HG02981 (cell line): ENCODE results near the gene LDB1.

ENCODE experiments used
- ATAC-seq: cut with Tn5 transposase; IDR thresholded peaks from one replicate; pipeline ENCODE4 v1.9.1; 2021; ENCODE audit warnings: mild to moderate bottlenecking, moderate library complexity; ENCODE audit not compliant: unreplicated experiment

The LDB1 gene

DNA sequence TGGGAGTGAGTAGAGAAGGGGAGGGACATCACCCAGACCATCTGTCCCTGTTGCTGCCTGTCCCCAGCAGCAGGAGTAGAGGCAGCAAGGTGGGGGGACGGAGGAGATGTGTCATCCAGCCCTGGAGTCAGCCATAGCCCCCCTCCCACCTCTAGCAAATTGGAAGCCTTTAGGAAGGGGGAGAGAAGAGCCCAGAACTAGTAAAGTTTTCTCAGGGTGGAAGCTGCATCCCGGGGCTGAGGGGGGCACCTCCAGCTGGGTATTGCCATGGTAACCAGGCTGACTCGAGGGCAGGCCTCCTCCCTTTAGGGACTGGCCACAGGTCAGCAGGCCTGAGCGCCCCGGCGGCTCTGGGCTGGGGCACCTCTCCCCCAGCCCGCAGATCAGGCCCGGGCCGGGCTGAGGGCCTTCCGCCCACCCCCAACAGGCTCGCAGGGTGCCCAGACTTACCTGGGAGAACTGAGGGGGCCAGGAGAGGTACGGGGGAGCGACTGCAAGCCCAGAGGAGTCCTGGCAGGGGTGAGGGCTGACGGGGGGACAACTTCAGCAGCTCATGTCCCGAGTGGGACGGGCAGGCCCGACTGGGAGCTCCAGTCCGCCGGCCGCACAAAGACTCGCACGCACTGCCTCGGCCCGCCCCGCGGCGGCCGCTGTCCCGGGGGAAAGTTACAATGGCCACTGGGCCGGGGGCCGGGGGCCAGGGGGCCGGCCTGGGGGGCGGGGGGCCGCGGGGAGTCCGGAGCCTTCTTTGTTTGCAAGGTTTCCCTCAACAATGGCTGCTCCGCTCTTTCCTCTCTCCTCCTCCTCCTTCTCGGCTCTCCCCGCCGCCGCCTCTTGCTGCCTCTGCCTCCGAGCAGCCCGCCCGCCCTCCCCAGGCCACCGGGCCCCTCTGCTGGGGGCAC lies 6.0 kb downstream of the LDB1 start:
- peak; percentile 29 for ATAC-seq

DNA sequence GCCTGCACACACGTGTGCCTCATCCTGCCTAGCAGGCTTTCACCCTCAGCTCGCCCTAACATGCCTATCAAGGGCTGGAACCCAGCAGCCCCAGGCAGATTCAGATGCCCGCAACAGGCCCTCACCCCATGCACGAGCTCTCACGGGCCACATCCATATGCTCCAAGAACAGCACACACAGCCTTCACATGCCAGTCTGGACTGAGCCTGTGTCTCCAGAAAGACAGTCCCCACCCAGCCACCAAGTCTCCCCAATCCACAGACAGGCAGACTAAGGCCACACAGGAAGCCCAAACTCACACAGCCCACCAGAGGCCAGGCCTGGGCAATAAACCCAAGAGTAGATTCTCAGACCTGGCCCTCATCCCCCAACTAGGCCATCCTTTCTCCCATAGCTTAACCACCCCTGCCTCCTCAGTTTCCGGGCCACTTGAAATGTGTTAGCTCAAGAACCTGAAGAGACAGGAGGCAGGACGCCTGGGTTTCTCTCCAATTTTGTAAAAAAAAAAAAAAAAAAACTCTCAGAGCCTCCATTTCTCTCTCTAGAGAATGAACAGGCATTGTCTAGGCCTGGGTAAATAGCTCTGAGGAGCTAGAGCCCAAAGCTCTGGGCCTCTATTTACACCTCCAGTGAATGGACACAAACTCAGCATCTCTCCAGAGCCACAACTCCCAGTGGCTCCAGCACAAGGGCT lies 6.8 kb downstream of the LDB1 start:
- no peak for ATAC-seq

DNA sequence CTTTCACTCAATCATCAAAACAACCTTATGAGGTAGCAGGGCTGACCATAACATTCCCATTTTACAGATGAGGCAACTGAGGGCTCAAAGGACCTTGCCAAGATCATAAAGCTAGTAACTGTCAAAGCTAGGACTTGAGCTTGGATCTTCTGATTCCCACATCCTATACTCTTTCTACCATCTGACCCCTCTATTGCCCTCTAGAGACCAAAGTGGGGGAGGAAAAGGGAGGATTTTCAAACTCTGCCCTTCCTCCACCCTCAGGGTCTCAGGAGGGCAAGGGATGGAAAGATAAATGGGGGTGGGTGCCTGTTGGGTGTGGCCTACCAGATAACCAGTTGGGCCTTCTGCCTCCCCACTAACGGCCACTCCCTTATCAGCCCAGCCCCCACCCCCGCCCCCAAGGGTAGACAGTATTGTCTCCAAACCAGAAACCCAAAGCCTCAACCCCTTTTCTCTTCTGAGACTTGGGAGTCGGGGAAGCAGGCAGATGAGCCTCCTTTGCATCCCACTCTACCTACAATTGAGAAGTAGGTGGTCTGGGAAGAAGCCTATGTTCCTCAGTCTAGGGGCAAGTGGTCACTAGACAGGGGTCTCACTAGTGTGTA lies 7.9 kb downstream of the LDB1 start:
- ATAC-seq, result no peak

DNA sequence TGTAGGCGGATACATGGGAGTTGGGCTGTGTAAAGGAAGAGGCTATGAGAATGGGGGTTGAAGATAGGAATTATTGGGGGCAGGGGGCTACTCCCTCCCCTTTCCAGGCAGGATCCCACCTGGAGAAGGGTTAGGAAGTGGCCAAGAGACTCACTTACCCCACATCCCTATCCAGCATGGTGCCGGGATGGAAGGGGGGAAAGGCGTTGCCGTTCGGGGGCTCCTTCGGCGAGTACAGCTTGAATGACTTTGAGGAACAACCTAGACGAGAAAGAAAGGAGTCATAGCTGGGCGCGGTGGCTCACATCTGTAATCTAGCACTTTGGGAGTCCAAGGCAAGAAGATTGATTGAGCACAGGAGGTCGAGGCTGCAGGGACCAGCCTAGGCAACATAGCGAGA lies 8.9 kb downstream of the LDB1 start:
- no peak for ATAC-seq

DNA sequence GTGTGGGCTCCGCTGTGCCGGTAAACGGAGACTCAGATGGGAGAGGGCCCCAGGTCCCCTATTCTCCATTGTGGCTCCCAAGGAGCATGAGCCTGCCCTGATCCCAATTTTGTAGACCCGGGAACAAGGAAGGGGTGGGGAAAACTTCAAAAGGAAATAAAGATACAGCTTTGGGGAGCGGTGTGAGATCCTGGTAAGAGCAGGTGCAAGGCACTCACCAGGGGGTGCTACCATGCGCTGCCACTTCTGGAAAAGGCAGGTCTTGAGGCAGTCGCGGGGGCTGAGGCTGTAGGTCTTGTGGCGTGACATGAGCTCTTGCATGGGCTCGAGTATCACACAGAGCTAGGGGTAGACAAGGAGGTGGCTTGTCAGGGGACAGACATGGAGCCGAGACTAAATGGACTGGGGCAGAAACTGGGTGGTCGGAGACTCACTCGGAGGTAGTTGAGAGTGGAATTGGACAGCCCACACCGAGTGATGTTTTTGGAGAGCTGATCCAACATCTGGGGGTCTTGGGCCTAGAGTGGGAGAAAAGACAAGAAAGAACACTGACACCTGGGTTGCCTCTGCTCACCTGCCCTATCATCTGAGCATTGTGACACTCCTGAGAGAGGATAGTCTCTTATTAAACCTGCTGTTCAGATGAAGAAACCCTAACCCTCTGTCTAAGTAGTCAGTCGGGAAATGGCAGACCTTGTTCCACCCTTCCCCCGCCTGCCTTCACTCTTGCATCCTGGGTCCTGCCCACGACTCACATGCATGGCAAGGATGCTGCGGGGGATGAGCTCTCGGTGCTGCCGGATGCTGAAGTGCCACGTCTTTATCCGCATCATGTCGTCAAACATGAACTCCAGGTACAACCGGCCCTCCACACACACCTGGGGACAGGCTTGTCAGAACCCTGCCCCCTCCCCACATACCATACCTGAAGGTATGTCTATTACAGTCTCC lies 10.7 kb downstream of the LDB1 start:
- ATAC-seq, result no peak

DNA sequence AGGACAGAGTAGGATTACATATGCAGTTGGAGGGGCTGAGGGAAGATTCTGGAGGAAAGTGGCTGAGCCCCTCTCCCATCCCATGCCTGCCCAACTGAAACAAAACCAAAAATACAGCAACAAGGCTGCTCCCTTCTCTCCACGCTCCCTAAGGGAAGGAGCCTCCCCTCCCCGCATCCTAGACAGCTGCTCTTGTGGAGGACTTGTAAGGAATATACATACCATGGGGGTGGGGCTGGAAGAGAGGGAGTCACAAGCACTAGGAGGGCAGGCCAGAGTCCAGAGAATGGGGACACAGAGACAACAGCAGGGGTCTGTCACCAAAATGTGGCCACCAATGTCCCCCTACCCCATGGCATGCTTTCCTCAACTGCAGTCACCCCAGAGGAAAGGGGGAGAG lies 13.2 kb downstream of the LDB1 start:
- no peak for ATAC-seq

DNA sequence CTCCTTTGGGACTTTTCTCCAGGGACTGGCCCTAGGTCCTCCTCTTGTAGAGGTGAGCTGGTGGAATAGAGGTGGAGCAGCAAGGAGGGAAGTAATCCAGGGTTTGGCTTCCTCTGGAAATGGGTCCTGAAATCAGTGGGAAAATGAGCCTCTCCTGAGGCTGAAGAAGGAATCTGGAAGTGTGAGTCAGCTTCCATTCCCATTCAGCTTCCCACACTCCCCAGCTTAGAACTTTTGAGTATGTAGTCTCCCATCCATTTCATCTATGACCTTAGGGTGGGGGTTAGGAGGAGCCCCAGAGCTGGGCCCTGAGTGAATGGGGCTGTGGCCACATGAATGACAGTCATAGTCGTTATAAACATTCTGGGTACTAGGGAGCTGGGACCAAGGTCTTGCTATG lies 17.7 kb downstream of the LDB1 start:
- ATAC-seq, result no peak

DNA sequence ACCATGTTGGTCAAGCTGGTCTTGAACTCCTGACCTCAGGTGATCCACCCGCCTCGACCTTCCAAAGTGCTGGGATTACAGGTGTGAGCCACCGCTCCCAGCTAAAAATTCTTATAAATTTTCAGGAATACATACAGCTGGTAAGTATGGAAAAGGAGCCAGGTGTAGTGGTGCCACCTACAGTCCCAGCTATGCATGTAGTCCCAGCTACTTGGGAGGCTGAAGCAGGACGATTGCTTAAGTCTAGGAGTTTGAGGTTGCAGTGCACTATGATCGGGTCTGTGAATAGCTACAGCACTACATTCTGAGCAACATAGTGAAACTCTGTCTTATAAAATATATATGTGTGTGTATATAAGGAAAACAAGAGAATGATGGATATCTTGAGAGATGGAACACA lies 19.0 kb downstream of the LDB1 start:
- ATAC-seq, result no peak

DNA sequence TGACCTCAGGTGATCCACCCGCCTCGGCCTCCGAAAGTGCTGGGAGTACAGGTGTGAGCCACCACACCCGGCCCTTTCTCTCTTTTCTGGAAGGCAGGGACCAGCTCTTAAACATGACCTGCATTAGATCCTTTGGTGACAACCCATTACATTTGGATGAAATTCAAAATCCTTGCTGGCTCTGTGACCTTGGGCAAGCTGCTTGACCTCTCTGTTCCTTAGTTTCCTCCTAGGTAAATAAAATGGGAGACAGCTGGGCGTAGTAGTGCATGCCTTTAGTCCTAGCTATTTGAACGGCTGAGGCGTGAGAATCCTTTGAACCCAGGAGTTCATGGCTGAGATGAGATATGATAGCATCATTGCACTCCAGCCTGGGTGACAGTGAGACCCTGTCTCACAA lies 23.7 kb downstream of the LDB1 start:
- ATAC-seq, result no peak

DNA sequence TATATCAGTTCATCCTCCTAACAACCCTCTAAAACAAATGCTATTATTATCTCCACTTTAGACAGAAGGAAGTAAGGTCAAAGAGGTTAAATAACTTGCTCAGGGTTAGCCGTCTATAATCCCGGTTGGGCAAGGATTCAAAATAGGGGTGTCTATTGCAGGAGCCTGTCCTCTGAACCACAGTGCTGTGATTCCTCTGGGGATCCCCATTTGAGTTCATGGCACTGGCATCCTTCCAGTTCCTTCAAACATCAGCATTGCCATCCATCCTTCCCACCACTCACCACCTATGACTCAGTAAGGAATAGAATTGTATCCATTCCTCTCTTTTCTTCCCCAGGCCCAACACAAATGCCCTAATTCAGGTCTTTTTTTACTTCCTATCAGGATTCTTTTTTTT lies 29.4 kb downstream of the LDB1 start:
- ATAC-seq, result no peak

DNA sequence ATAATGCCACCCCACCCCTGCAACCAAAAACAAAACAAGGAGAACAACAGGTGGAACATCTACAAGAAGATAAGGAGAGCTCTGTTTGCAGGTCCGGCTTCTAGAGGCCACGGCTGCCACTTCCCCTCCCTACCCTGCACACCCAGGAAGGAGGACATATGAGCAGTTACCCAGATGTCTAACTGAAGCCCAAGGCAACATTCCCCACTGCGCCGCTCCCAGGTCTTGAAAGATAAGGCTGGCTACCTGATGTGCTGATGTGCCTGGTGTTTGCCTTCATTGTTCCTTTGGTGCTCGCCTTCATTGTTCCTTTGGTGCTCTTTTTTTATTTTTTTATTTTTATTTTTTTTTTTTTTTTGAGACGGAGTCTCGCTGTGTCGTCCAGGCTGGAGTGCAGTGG lies 34.0 kb downstream of the LDB1 start:
- ATAC-seq, result no peak

DNA sequence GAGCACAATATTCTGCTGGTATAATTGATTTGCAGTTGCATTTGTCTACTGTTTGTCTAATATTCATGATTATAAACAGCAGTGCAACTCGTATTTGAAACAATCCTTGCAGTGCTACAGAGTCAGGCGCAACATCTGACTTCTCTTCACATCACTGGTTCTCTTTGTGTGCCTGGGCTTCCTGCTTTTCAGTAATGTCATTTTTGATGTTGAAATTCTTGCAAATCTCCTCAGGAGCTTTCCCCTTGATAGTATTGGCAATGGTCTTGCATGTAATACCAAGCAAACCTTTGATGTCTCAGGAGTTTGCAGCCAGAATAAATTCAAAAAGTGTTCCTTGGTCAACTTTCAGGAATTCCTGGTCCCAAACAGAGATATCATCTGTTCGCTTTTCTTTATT lies 34.8 kb downstream of the LDB1 start:
- ATAC-seq, result no peak

DNA sequence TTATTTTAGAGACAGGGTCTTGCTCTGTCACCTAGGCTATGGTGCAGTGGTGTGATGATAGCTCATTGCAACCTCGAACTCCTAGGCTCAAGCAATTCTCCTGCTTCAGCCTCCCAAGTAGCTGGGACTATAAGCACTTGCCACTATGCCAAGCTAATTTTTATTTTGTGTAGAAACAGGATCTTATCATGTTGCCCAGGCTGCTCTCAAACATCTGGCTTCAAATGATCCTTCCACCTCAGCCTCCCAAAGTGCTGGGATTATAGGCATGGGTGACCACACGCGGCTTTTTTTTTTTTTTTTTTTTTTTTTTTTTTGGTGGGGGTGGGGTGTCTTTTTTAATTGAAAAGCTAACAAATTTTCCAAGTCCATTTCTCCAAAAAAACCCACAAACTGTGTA lies 36.6 kb downstream of the LDB1 start:
- no peak for ATAC-seq

DNA sequence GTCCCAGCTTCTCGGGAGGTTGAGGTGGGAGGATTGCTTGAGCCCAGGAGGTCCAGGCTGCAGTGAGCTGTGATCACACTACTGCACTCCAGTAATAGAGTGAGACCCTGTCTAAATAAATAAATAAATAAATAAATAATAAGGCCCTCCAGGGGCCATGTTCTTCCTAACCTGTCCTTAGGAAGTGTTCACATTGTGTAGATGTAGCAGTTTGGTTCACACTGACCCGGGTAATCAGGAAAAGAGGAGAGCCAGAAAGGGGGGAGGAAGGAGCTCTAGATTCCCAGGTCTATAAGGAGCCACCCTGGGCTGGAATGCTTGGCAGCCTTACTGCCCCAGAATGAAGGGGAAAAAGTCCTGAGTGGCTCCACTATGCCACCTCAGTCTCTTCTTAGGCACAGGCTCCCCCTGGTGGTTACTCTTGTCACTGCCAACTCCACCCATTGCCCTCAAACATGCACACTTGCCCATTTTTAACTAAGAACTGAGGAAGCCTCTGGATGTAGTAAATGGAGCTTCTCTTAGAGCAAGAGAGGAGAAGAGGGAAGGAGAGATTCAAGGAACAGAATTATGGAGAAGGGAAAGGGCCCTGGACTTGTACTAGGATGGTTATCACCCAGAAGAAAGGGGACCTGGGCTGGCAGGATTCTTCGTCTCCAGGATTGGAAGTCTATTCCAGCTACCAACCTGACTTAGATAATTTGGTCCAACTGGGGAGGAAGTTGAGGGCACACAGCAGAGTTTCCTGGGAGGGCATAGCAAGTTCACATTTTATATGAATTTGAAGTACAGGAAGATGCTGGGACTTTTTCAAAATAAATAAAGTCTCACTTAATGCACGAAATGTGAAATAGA lies 47.3 kb downstream of the LDB1 start:
- no peak for ATAC-seq

DNA sequence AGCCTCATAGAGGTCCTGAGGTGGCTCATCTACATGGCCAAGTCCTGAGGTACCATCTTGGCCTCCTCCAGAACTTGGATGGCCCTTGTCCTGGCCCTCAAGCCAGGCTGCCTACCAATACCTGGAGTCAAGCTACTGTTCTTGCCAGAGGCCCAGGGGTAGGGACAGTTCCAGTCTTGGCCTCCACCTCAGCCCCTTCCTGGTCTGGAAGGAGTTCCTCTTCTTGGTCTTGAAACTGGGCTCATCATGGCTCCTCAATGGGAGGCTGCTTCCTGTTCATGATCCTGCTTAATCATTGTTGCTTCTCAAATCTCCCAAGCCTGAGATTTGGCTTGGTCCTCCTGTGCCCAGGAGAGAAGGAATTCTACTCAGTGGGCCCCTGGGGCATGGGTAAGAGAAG lies 51.1 kb downstream of the LDB1 start:
- no peak for ATAC-seq

DNA sequence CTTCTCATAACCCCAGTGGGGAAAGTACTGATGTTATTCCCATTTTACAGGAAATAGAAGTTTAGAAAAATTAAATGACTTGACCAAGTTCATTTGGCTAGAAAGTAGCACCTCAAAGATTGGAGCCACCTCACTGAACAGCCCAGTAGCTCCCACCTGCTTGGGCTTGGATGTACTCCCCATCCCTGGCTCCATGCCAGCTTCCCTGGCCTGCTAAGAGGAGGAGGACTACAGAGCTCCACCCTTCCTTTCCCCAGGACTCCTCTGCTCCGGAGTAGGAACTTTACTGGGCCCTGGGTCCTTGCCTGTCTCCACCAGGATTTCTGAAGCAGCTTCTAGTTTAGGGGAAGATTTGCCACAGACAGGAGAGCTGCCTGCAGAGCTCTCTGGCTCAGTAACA lies 52.0 kb downstream of the LDB1 start:
- no peak for ATAC-seq

DNA sequence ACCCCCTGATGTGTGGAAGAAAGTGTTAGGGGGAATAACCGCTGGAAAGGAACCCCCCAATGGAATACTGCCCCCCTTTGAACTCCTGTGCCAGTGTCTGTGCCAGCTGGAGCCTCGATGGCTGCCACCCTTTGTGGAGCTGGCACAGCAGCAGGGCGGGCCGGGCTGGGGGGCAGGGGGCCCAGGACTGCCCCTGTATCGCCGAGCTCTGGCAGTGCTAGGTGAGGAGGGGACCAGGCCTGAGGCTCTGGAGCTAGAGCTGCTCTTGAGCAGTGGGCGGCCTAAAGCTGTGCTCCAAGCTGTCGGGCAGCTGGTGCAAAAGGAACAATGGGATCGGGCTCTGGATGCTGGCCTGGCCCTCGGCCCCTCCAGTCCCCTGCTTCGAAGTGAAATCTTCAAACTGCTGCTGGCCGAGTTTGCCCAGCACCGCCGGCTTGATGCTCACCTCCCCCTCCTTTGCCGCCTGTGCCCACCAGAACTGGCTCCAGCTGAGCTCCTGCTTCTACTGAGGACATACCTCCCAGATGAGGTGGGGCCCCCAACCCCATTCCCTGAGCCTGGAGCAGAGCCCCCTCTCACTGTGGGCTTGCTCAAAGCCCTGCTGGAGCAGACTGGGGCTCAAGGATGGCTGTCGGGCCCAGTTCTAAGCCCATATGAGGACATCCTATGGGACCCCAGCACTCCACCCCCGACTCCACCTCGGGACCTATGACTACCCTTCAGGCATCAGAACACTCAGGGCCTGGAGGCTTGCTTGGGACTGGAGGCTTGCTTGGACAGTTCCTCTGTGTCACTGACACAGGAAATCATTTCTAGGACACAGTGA lies 52.9 kb downstream of the LDB1 start:
- ATAC-seq, result no peak

DNA sequence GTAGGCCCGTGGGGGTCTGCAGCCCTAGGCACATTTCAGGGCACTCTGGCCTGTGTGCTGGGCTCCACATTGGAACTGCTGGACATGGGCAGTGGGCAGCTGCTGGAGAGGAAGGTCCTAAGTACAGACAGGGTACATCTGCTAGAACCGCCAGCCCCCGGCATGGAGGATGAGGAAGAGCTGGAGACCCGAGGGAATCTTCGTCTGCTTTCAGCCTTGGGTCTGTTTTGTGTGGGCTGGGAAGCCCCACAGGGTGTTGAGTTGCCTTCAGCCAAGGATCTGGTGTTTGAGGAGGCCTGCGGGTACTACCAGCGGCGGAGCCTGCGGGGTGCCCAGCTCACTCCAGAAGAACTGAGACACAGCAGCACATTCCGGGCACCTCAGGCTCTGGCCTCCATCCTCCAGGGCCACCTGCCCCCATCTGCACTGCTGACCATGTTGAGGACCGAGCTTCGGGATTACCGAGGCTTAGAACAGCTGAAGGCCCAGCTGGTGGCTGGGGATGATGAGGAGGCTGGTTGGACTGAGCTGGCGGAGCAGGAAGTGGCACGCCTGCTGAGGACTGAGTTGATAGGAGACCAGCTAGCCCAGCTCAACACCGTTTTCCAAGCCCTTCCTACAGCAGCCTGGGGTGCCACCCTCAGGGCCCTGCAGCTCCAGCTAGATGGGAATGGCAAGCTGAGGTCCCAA lies 53.6 kb downstream of the LDB1 start:
- ATAC-seq, result no peak
